NOMO-1 (cell line): ENCODE measurements around the gene USP20.

Experiments
- DNase-seq, 2 experiments: peaks; one replicate each; lab custom pipeline; 2025; ENCODE audit not compliant: unreplicated experiment in 2 of 2; lab: John Stamatoyannopoulos, UW

USP20 gene

GRCh38 chr9:129822898-129823541 lies 12.2 kb upstream of the USP20 start:
- peak; percentile 48 to 65 for DNase-seq

DNA sequence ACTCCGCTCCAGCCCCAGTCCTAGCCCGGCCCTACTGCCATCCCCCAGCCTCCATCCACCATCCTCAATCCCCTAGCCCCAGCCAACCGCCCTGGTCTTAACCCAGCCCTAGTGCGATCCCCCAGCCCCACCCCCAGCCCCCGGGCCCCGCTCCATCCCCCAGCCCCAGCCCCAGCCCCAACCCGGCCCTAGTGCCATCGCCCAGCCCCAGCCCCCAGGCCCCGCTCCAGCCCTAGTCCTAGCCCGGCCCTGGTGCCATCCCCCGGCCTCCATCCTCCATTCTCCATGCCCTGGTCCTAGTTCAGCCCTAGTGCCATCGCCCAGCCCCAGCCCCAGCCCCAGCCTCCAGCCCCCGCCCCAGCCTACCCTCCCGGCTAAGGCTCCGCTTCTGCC lies 11.7 kb upstream of the USP20 start:
- no peak for DNase-seq

DNA sequence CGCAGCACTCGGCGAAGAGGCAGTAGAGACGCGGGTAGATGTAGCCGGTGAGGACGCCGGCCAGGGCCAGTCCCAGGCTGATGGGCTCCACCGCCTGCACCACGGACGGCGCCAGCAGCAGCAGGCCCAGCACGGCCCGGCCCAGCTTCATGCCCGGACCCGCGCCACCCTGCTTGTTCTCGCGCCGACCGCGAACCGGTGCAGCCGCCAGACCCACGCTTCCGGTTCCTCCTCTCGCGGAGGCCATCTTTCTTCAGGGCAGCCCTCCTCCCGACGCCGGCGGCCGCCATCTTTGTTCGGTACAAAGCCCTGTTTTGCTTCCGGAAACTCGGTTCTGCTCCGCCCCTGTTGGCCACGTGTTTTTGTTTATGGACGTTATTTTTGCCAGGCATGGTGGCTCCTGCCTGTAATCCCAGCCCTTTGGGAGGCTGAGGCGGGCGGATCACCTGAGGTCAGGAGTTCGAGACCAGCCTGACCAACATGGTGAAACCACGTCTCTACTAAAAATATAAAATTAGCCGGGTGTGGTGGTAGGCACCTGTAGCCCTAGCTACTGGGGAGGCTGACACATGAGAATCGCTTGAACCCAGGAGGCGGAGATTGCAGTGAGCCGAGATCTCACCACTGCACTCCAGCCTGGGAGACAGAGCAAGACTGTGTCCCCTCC lies 11.2 kb upstream of the USP20 start, which contains the start of gene TOR1A:
Gene TOR1A, minus strand, starts transcription at position 202 of the 667 bp plus-strand sequence. Its CDS starts 51 bp downstream, at position 151.
- peak; percentile 94 for DNase-seq

DNA sequence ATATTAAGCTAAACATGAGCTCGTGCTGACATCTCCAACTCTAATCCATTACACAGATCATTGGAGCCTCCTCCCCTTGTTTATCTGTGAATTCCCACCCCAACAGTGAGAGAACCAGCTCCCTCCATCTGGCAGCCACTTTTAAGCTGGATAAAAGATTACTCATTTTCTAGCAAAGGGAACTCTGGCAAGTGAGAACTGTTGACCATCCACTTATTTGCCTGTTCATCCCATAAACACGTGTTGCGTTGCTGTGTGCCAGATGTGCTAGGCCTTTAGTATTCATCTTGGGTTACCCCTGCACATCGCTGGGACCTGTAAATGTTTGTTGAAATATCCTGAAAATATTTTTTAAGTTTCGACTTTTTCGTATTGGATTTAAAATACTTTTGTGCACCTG lies 8.9 kb upstream of the USP20 start:
- no peak for DNase-seq

DNA sequence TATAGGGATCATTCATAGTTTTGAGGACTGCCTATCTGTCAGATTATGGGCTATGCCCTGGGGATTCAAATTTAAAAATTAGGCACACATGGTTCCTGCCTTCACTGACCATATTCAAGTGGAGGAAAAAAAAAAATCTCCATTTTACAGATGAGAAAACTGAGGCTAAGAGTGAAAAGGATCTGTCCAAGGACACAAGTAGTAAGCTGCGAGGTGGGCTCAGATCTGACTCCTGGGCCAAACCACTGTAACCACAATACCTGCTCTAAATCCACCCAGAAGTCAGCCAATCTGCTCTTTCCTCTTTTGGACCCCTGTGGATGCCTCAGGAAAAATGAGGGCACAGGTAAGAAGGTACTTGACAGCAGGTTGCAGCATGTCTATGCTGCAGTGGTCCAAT lies 8.5 kb upstream of the USP20 start:
- DNase-seq: no peak

GRCh38 chr9:129828051-129828450 lies 7.2 kb upstream of the USP20 start:
- no peak for DNase-seq

GRCh38 chr9:129828969-129829368 lies 6.3 kb upstream of the USP20 start:
- DNase-seq: no peak

GRCh38 chr9:129832982-129833381 lies 2.3 kb upstream of the USP20 start:
- no peak for DNase-seq

- peak in 1 of 2 experiments; percentile 11 for DNase-seq
These were observed 650 bp upstream of the USP20 start for GRCh38 chr9:129834489-129835127.

GRCh38 chr9:129835860-129836223 lies 584 bp downstream of the USP20 start:
- no peak for DNase-seq

- DNase-seq: peak in 1 of 2 experiments; percentile 27
These were observed 1.2 kb downstream of the USP20 start for GRCh38 chr9:129836311-129837007.

GRCh38 chr9:129838707-129839259 lies 3.5 kb downstream of the USP20 start:
- DNase-seq: peak; percentile 42 to 61

GRCh38 chr9:129839324-129840023 lies 4.2 kb downstream of the USP20 start:
- no peak for DNase-seq

- DNase-seq: no peak
These were observed 4.8 kb downstream of the USP20 start for GRCh38 chr9:129840034-129840433.

DNA sequence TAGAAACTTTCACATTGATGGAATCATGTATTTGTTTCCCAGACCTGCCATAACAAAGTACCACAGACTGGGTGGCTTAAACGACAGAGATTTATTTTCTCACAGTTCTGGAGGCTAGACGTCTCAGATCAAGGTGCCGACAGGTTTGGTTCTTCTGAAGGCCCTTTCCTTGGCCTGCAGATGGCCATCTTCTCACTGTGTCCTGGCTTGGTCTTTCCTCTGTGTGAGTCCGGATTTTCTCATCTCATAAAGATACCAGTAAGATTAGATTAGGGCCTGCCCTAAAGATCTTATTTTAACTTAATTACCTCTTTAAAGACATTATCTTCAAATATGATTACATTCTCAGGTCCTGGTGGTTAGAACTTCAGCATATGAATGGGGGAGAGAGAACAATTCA lies 5.8 kb downstream of the USP20 start:
- DNase-seq: no peak

DNA sequence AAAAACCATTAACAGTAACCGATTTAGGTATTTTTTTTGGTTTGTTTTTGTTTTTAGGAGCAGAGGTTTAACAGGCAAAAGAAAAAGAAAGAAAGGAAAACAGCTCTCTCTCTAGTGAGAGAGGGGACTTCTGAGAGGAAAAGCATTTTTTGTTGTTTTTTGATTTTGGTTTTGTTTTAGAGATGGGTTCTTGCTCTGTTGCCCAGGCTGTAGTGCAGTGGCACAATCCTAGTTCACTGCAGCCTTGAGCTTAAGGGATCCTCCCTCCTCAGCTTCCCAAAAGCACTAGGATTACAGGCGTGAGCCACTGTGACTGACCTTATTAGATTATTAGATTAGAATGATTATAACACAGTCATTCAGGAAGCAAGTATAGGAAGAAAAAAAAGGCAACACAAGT lies 10.1 kb downstream of the USP20 start:
- no peak for DNase-seq

GRCh38 chr9:129848712-129849441 lies 13.6 kb downstream of the USP20 start:
- no peak for DNase-seq

DNA sequence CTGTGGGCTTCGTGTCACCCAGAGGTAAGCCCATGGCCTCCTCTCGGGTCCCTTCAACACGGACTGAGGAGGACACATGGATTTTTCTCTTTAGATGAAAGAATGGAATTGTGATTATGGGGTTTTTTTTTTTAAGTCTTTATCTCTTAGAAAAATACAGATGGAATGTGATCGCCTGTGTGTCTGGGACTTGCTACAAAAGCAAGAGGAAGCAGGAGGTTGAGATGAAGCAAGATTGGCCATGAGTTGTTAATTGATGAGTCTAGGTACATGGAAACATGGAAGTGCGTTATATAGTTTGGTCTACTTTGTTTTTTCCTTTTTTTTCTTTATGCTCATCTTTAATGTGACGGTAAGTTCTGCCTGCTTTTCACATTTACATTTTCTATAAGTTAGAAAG lies 14.6 kb downstream of the USP20 start:
- no peak for DNase-seq

DNA sequence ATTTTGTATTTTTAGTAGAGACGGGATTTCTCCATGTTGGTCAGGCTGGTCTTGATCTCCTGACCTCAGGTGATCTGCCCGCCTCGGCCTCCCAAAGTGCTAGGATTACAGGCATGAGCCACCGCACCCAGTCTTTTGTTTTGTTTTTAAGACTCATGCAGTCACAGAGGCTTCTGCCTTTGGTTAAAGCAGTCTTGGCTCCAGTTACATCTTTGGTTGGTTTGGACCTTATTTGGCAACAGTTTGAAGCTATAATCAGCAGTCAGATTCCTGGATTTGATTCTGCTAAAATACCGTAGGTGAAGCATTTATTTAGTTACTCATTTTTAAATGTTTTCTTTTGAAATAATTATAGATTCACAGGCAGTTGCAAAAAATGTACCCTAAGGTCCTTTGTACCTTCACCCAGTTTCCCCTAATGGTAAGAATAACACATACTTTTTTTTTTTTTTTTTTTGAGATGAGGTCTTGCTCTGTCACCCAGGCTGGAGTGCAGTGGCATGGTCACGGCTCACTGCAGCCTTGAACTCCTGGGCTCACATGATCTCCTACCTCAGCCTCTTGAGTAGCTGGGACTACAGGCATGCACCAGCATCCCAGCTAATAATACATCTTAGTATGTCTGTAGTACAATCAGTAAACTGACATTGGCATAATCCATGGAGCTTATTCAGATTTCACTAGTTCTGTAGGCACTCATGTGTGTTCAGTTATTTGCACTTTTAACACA lies 15.7 kb downstream of the USP20 start:
- no peak for DNase-seq
